Activated CD8-positive, alpha-beta memory T cell treated with anti-CD3 and anti-CD28 coated beads, Interleukin-2, amount 10 ng/mL, durations not matched to agents 7 days and 5 days (primary cell): ENCODE measurements around the gene GOLGA6L6. TPM values are rescaled to one million over a fixed set of nuclear protein-coding genes. Genes with fewer than 3 reads are reported as not detected.
"Not testable (repeated sequence)": the region's sequence is repeated elsewhere in the genome, so short reads cannot be mapped to it uniquely, and the experiment has no call there.

Source experiments
- ATAC-seq: fragments of 150-1000 bp; cut with Tn5 transposase; one replicate; pipeline ENCODE4 v1.10.0; 2021; ENCODE audit warnings: moderate library complexity
- CTCF ChIA-PET: fragments of 350-600 bp; sonication (Branson Sonifier 250); formaldehyde crosslinking; loops from one replicate; lab custom pipeline; 2021; ENCODE audit warnings: antibody characterized with exemption; lab: Charles Lee
- DNase-seq: peaks from one replicate; pipeline ENCODE4 v3.0.0-alpha.2; 2020
- H3K27ac Mint-ChIP-seq: one replicate; pipeline ENCODE4 v1.8.0; 2021; ENCODE audit warnings: mild to moderate bottlenecking, mixed read lengths
- H3K27me3 Mint-ChIP-seq: one replicate; pipeline ENCODE4 v1.8.0; 2021; ENCODE audit warnings: mixed read lengths
- H3K36me3 Mint-ChIP-seq: one replicate; pipeline ENCODE4 v1.8.0; 2021; ENCODE audit warnings: mild to moderate bottlenecking, mixed read lengths
- H3K4me1 Mint-ChIP-seq: one replicate; pipeline ENCODE4 v1.8.0; 2021; ENCODE audit warnings: mixed read lengths
- H3K4me3 Mint-ChIP-seq: one replicate; pipeline ENCODE4 v1.8.0; 2021; ENCODE audit warnings: mild to moderate bottlenecking, moderate library complexity, mixed read lengths
- H3K9me3 Mint-ChIP-seq: one replicate; pipeline ENCODE4 v1.8.0; 2022; ENCODE audit warnings: low read depth, mixed read lengths
- total RNA-seq, 2 experiments: library from RNA; stranded (reverse); gene quantifications; one replicate each; pipeline ENCODE4 v1.2.3, GENCODE V29; 2021

The GOLGA6L6 gene, protein sequence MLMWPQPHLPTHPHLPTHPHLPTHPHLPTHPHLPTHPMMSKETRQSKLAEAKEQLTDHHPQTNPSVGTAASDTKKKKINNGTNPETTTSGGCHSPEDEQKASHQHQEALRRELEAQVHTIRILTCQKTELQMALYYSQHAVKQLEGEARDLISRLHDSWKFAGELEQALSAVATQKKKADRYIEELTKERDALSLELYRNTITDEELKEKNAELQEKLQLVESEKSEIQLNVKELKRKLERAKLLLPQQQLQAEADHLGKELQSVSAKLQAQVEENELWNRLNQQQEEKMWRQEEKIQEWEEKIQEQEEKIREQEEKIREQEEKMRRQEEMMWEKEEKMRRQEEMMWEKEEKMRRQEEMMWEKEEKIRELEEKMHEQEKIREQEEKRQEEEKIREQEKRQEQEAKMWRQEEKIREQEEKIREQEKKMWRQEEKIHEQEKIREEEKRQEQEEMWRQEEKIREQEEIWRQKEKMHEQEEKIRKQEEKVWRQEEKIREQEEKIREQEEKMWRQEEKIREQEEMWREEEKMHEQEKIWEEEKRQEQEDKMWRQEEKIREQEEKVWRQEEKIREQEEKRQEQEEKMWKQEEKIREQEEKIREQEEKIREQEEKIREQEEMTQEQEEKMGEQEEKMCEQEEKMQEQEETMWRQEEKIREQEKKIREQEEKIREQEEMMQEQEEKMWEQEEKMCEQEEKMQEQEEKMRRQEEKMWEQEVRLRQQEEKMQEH
- not detected for total RNA-seq

GRCh38 chr15:20541700-20542099 is at the start of gene GOLGA6L6:
GOLGA6L6 (minus strand) TSS chr15:20541800; CDS start chr15:20541709, 91 bp downstream.
- H3K4me1 Mint-ChIP-seq, H3K36me3 Mint-ChIP-seq, ATAC-seq, H3K27ac Mint-ChIP-seq, H3K27me3 Mint-ChIP-seq, CTCF ChIA-PET, H3K9me3 Mint-ChIP-seq, H3K4me3 Mint-ChIP-seq, DNase-seq: not testable (repeated sequence)

DNA sequence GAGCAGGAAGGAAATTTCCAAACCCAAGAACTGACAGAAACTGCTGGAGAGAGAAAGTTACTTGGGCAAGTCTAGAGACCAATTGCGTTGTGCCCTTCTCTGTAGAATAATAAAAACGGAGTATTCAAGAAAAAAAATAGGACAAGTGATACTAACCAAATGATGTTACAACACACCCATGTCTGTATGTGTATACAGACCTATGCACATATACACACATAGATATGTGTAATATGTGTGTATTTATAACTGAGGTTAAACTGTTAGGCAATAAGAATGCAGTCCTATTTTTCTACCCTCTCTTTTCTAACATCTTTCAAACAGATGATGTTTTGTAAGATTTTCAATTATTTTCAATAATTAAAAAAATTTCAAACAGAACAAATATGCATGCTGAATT is 48.5 kb upstream of the GOLGA6L6 start:
- H3K36me3 Mint-ChIP-seq, CTCF ChIA-PET, H3K4me1 Mint-ChIP-seq, H3K4me3 Mint-ChIP-seq, H3K27me3 Mint-ChIP-seq, H3K9me3 Mint-ChIP-seq, ATAC-seq, DNase-seq, H3K27ac Mint-ChIP-seq: not testable (repeated sequence)

DNA sequence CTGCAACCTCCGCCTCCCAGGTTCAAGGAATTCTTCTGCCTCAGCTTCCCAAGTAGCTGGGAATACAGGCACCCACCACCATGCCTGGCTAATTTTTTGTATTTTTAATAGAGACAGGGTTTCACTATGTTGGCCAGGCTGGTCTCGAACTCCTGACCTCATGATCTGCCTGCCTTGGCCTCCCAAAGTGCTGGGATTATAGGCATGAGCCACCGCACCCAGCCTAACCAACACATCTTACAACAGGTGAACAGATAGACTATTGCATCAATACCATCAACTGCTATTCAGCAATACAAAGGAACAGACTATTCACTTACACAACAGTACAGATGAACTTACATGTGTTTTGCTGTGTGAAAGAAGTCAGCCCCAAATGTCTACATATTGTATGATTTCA is 45.2 kb upstream of the GOLGA6L6 start:
- H3K27ac Mint-ChIP-seq, ATAC-seq, H3K4me1 Mint-ChIP-seq, CTCF ChIA-PET, H3K36me3 Mint-ChIP-seq, H3K9me3 Mint-ChIP-seq, H3K27me3 Mint-ChIP-seq, H3K4me3 Mint-ChIP-seq: not testable (repeated sequence)
- DNase-seq: peak; percentile 25

- DNase-seq, H3K4me3 Mint-ChIP-seq, H3K4me1 Mint-ChIP-seq, ATAC-seq, H3K27ac Mint-ChIP-seq, H3K9me3 Mint-ChIP-seq, CTCF ChIA-PET, H3K36me3 Mint-ChIP-seq, H3K27me3 Mint-ChIP-seq: not testable (repeated sequence)
Measured at GRCh38 chr15:20582726-20583115, 41.1 kb upstream of the GOLGA6L6 start.

GRCh38 chr15:20582109-20582725 is 40.6 kb upstream of the GOLGA6L6 start:
- not testable (repeated sequence) for DNase-seq

DNA sequence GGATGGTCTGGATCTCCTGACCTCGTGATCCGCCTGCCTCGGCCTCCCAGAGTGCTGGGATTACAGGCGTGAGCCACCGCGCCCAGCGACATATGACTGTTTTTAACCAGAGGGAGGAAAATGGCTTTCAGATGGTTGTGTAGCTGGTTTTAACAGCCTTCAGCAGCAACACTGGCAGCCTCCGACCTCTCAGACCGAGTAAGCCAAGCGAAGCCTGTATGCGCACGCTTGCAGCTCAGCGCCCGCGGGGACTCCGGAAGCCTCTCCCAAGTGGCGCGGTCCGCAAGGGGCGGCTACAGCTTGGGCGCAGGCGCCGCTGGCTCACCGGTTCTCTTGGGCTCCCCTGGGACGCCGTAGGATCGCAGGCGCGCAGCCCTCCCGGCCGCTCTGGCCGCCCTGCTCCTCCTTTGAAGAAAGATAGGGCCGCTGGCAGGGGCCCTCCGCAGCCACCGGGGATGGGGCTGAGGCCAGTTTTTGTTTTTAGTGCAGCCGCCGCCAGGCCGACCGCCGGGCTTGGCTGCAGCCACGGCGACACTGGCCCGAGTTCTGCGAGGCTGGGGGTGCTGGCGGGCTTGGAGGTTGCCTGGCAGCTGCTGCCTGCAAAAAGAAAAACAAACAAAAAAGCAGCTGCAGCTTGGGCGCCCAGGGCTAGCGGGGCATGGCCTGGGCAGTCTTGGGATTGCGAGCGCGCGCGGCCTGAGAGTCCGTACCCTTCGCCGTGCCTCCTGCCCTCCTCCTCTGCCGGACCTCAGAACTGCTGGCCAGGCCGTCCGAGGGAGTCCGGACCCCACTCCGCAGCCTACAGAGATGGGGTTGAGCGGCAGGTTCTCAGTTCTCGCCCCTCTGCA is 39.9 kb upstream of the GOLGA6L6 start:
- H3K36me3 Mint-ChIP-seq, CTCF ChIA-PET, ATAC-seq, DNase-seq, H3K9me3 Mint-ChIP-seq, H3K4me3 Mint-ChIP-seq, H3K27ac Mint-ChIP-seq, H3K4me1 Mint-ChIP-seq, H3K27me3 Mint-ChIP-seq: not testable (repeated sequence)

More at GRCh38 chr15:20582109-20582725, 40.6 kb upstream of the GOLGA6L6 start:
- H3K36me3 Mint-ChIP-seq, H3K27ac Mint-ChIP-seq, ATAC-seq, H3K4me3 Mint-ChIP-seq, H3K27me3 Mint-ChIP-seq, CTCF ChIA-PET, H3K9me3 Mint-ChIP-seq, H3K4me1 Mint-ChIP-seq: not testable (repeated sequence)

DNA sequence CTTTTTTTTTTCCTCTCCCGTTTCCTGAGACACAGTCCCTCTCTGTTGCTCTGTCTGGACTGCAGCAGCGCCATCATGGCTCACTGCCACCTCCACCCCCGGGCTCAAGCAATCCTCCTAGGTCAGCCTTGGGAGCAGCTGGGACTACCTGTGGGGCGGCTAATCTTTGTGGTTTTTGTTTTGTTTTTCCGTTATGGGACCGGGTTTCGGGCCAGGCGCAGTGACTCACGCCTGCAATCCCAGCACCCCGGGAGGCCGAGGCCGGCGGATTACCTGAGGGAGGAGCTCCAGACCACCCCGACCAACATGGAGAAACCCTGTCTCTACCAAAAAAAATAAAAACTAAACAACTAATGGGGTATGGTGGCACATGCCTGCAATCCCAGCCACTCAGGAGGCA is 38.1 kb upstream of the GOLGA6L6 start:
- H3K27ac Mint-ChIP-seq, CTCF ChIA-PET, H3K27me3 Mint-ChIP-seq, DNase-seq, H3K4me3 Mint-ChIP-seq, ATAC-seq, H3K9me3 Mint-ChIP-seq, H3K36me3 Mint-ChIP-seq, H3K4me1 Mint-ChIP-seq: not testable (repeated sequence)

- CTCF ChIA-PET, DNase-seq, H3K27me3 Mint-ChIP-seq, H3K36me3 Mint-ChIP-seq, ATAC-seq, H3K4me1 Mint-ChIP-seq, H3K4me3 Mint-ChIP-seq, H3K9me3 Mint-ChIP-seq, H3K27ac Mint-ChIP-seq: not testable (repeated sequence)
Measured at GRCh38 chr15:20551289-20551688, 9.7 kb upstream of the GOLGA6L6 start.

DNA sequence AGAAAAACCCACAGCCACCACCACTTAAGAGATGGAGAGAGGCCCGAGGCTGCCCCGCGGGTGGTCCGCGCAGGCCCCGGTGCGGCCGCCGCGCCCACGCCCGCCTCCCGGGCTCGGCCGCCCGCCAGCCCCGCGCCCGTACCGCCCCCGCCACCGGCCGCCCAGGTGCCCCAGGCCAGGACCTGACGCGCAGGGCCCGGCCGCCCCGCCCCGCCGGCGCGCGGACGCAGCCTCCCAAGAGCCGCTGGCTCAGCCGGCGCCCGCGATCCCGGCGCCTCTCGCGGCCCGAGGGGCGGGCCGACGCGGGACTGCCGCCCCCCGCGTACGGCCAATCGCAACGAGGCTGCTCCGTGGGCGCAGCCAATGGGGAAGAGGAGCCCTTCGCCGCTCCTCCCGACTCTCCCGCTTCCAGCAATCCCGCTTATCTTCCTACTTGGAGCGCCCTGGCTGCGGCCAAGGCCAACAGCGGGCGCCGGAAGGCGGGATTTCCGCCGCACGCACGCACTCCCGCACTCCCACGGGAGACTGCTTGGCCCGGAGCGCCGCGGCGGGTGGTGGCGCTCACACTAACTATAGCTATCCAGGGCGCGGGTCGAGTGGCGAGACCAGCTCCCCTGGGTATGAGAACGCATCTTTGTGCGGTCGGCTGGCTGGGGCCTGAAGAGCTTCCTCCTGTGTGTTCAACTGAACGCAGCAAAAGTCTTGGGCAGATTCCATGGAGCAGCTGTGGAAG is 35.5 kb downstream of the GOLGA6L6 start:
- H3K27me3 Mint-ChIP-seq, ATAC-seq, H3K4me3 Mint-ChIP-seq, H3K36me3 Mint-ChIP-seq, H3K4me1 Mint-ChIP-seq, CTCF ChIA-PET, H3K9me3 Mint-ChIP-seq, DNase-seq, H3K27ac Mint-ChIP-seq: not testable (repeated sequence)

DNA sequence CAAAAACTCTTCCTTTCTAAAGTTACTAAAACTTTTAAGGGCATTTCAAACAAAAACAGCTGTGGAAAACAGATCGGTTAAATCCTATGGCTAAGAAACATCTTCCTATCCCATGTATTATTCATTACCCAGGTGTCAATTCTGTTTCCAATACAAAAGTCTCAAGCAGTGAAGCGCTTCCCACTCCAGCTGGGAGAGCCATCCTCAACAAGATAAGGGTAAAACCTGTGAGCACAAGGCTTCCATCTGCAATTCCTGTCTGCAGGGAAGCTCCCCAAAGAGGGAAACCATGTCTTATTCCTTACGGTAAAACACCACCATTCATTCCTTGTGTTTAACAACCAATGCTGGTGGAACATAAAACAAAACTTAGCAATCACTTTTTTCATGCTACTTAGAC is 38.8 kb downstream of the GOLGA6L6 start:
- DNase-seq, H3K27ac Mint-ChIP-seq, H3K9me3 Mint-ChIP-seq, H3K36me3 Mint-ChIP-seq, H3K4me1 Mint-ChIP-seq, ATAC-seq, H3K27me3 Mint-ChIP-seq, H3K4me3 Mint-ChIP-seq, CTCF ChIA-PET: not testable (repeated sequence)

DNA sequence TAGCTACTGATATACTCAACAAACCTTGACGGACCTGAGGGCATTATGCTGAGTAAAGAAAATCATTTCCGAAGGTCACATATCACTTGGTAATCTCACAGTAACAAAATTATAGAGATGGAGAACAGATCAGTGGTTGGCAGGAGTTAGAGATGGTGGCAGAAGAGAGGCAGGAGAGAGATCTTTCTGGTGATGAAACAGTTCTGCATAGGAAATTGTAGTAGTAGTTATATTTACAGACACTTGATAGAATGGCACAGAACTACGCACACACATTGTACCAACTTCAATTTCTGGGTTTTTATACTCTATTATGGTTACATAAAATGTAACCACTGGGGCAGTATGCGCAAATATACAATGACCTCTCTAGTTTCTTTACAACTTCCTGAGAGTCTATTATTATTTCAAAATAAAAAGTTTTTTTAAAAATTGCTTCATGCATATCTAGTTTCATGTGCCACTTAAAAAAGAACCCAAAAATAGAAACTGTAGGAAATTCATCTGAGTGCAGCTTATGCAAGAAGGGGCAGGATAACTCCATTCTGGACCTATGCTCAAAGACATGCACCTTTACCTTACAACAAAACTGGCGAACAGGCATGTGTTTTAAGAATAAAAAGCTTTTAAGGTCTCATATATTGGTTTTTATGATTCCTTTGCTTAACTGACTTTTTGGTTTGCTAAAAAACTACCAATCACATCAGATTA is 39.9 kb downstream of the GOLGA6L6 start:
- ATAC-seq, H3K4me1 Mint-ChIP-seq, CTCF ChIA-PET, H3K36me3 Mint-ChIP-seq, DNase-seq, H3K27me3 Mint-ChIP-seq, H3K4me3 Mint-ChIP-seq, H3K9me3 Mint-ChIP-seq, H3K27ac Mint-ChIP-seq: not testable (repeated sequence)

- ATAC-seq, H3K36me3 Mint-ChIP-seq, H3K9me3 Mint-ChIP-seq, H3K27me3 Mint-ChIP-seq, DNase-seq, H3K4me3 Mint-ChIP-seq, CTCF ChIA-PET, H3K4me1 Mint-ChIP-seq, H3K27ac Mint-ChIP-seq: not testable (repeated sequence)
Measured at GRCh38 chr15:20497781-20498180, 43.8 kb downstream of the GOLGA6L6 start.
